NCI-H2081 (cell line): ENCODE data around the gene BBS12.

ENCODE experiments used
- DNase-seq, 2 experiments: peaks; one replicate each; lab custom pipeline; 2025; lab: John Stamatoyannopoulos, UW

BBS12 gene

DNA sequence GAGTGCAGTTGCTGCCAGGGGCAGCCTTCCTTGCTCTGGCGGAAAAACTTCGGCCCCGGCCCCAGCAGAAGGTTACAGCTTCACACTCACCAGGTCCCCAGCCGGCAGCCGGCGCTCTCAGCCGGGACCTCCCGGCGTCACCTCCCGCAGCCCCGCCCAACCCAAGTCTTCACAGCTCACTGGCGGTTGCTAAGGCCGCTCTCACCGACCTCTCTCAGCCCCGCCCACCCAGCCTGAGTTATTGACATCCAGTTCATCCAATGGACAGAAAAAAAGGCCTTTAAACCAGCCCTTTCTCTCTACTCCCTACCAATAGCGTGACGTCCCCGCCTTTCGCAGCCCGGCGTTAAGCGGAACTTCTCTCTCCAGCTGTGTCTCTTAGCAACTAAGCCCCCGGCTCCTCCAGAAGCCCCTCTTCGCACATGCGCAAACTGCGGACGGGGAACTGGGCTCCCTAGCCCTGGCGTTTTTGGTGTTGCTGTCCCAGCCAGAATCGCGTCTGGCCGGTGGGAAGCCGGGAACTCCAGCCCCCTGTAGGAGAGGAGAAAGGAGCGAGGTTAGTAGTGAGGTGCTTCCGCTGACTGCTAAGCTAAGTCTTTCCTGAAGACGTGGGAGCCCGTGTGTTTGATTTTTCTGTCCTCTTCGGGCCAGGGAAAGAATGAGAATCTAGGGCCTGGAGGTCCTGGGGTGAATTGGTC is at the start of gene BBS12:
BBS12 (plus strand) TSS at position 376 of the 698 bp plus-strand sequence. CDS start 9,189 bp downstream, outside the sequence.
- peak; percentile 96 for DNase-seq

GRCh38 chr4:122686691-122687090 is 45.8 kb upstream of the BBS12 start:
- no peak for DNase-seq

DNA sequence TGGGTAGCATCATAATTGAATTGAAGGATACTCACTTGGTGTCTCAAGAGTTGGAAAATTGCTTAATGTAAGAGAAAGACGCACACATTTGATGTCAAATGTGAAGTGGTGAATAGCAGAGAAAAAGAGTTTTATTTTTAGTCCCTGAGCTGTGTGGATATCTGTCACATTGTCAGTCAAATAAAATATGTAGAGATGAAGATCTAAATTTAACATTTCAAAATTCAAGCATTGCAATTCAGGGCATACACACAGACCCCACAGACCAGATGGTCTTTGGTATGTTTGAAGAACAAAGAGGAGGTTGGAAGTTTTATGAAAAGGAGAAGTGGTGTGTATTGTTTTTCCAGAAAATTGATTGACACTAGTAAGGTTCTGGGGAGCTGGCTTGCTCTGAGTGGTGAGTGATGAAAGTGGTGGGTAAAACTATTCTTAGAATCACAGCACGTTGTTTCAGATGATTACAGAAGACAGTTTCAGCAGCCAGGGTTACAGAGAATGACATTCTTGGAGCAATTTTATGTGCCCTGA is 44.9 kb upstream of the BBS12 start:
- no peak for DNase-seq

GRCh38 chr4:122688529-122689140 is 43.9 kb upstream of the BBS12 start:
- DNase-seq: no peak

DNA sequence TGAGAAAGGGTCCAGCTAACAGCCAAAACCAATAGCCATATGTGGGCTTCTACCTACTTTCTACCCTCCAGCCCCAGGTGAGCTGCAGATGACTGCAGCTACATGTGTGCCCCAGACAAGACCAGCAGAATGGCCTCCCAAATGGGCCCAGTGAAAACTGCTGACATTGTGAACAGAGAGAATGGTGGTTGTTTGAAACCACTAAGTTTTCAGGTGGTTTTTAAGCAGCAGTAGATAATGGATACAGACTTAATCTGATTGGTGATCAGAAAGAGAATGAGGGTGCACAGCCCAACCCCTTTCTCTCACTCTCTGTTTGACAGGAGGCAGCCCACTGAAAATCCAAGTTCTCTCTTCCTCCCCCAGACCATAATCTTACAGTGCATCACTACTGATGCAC is 42.5 kb upstream of the BBS12 start:
- no peak for DNase-seq

GRCh38 chr4:122691988-122692387 is 40.5 kb upstream of the BBS12 start:
- no peak for DNase-seq

GRCh38 chr4:122692641-122693520 is 39.6 kb upstream of the BBS12 start:
- no peak for DNase-seq

GRCh38 chr4:122695226-122695625 is 37.3 kb upstream of the BBS12 start:
- DNase-seq: no peak

- DNase-seq: peak; percentile 1 to 35
Measured at GRCh38 chr4:122700178-122700725, 32.3 kb upstream of the BBS12 start.

GRCh38 chr4:122701061-122701460 is 31.4 kb upstream of the BBS12 start:
- DNase-seq: no peak

DNA sequence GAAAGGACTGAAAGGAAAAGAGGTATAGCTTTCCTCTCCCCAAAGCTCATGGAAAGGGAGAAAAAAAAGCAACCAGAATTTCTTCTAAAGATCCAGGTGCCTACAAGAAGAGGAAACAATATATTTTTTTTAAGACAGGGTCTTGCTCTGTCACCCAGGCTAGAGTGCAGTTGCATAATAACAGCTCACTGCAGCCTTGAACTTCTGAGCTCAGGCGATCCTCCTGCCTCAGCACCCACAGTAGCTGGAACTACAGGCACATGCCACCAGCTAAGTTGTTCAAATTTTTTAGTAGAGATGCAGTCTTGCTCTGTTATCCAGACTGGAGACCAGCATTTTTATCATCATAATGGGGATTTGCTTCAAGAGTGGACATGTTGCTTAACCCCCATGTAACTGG is 30.5 kb upstream of the BBS12 start:
- no peak for DNase-seq

- no peak for DNase-seq
Measured at GRCh38 chr4:122702939-122703338, 29.6 kb upstream of the BBS12 start.

GRCh38 chr4:122703868-122704267 is 28.6 kb upstream of the BBS12 start:
- DNase-seq: no peak

DNA sequence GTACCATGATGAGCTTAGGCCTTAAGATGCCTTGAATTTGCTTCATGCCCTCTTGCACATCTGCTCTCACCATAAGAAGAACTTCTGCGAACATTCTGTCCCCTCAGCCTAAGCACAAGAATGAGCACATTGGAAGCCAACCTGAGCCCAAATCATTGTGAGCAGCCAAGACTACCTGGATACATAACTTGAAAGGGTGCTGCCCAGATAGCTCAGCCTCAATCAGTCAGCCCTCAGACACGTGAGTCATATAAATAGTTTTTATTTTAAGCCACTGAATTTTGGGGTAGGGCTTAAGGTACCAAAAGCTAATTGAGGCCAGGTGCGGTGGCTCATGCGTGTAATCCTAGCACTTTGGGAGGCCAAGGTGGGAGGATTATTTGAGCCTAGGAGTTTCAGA is 27.5 kb upstream of the BBS12 start:
- DNase-seq: no peak

GRCh38 chr4:122705547-122706117 is 26.9 kb upstream of the BBS12 start:
- DNase-seq: no peak

GRCh38 chr4:122706511-122706910 is 26.0 kb upstream of the BBS12 start:
- DNase-seq: no peak

DNA sequence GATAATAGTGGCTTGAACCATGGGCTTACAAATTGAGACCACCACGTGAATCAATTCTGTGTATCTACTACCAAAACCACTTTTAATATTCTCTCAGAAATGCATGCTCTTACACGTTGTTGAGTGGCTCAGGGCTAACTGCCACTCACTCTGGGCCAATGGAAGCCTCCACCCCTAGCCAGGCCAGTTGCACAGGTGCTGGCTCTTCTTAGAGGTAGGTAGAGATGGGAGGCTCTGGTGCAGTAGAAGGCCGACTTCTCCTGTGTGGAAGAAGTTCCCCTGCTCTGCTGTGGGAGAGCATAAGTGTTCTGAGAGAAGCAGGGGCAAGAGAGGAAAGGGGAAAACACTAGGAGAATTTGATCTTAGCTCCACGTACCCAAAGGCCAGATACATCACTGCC is 25.0 kb upstream of the BBS12 start:
- DNase-seq: no peak

DNA sequence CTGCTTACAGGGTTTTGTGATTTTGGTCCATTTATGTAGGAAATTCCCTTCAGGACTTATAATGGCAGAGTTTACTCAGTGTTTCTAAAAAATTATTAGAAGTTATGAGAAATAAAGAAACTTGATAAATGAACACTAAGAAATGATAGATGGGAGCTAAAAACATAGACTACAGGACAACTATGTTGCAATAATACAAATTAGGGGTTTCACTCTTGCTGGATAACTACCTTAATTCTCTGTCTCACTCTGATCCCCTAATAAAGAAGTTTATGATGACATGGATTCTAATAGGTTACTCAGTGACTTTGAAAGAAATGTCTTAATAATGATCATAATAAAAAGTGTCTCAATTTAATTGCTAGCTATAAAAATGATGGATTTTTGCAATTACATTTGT is 23.3 kb upstream of the BBS12 start:
- no peak for DNase-seq

DNA sequence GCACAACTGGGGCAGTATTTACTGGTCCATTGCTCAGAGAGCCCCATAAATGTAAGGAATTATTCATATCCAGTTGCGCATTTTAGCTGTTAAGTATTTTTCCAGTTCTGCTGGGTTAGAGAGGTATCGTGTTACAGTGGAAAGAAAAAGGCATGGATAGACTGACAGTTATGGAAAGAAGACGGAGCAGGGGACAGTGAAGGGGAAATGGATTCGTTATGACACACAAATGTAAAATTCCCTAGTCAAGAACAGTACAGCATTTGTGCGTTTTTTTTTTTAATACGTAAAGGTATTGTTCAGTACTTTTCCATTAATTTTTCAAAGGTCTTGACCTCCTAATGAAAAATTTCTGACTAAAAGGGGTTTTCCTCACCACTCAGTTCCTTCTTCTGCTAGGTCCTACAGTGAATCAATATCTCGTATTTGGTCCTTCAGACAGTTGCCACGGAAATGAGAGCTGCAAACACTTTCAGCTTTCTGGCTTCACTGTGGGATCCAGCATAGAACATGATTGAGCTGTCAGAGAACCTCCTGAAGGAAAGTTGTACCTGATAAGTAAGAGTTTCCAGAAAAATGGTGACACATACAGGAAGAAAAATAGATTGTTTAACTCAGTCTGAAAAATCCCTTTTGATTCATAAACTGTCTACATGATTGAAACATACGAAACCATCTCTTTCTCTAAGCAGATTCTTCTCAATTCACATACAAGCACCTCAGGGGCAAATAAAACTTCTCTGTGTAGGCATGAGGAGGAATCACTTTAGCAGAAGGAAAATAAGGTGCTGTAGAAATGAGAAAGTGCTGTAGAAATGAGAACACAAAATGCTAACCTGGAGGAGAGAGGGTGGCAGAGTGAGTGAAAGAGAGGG is 21.8 kb upstream of the BBS12 start:
- no peak for DNase-seq

DNA sequence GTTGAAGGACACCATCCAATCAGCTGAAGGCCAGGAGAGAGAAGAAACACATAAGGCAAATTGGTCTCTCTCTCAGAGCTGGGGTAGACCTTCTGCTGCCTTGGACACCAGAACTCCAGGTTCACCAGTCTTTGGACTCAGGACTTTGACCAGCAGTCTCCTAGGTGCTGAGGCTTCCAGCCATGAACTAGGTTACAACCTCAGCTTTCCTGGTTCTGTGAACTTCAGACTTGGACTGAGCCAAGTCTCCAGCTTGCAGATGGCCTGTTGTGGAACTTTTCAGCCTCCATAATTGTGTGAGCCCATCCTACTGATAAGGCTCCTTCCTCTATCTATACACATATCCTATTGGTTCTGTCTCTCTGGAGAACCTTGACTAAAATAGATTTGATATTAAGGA is 20.6 kb upstream of the BBS12 start:
- no peak for DNase-seq

GRCh38 chr4:122712782-122713181 is 19.7 kb upstream of the BBS12 start:
- DNase-seq: no peak
